ENCODE measurements around the gene PRKAG2.

PRKAG2 gene

DNA sequence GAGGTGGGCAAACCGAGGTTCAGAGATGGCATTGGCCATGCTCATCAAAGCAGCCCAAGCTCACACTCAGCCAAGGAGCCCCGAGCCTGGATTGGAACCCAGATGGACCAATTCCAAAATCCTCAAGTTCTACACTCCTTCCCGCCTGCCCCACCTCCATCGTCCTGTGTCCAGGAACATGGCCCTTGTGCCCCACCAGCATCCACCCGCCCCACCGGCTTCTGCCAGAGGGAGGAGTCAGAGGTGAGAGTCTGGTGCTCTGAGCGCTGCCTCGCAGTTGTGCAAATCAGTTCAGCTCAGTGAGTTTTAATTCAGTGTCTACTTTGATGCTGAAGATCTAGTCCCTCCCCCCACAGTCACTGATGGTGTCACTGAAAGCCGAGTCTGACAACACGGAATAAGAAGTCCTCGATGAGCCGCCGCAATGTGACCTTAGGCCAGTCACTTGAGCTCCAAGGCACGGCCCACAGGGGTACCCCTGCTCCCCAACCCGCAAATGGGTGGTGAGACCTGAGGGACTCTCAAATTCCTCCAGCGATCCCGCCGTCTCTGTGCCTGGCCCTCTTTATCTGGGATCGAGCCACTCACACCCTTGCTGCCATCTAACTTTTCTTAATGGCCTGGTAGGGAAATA lies 26.3 kb downstream of the PRKAG2 start:
- Histone ChIP-seq H3K79me2 (ENCODE audit: insufficient read depth, low read length) (no peaks in the 10 kb centered on the region), H4K20me1 (ENCODE audit: insufficient read depth, low read length) (no peaks in the 10 kb centered on the region), H3K36me3 (ENCODE audit: insufficient read depth, low read length) (no peaks in the 10 kb centered on the region), H3K27me3 (ENCODE audit: insufficient read depth, low read length) (no peaks in the 10 kb centered on the region; the same call in 1 of the 2 replicates), H2AFZ (ENCODE audit: low read length) (no peak overlapping the region), H3K27ac (ENCODE audit: low read depth, low read length, poor library complexity, severe bottlenecking) (no peak overlapping the region), H3K4me1 (ENCODE audit: insufficient read depth, low read length, severe bottlenecking) (no peaks in the 10 kb centered on the region), H3K9me2 (ENCODE audit: low read depth, low read length) (no peaks in the 10 kb centered on the region), H3K4me3 (ENCODE audit: low read depth, low read length, poor library complexity, severe bottlenecking) (no peak overlapping the region), H3K9ac (ENCODE audit: low read length) (no peak overlapping the region), H3K9me3 (ENCODE audit: low read length) (no peaks in the 10 kb centered on the region), H3K4me2 (ENCODE audit: low read length) (no peak overlapping the region), H3F3A (ENCODE audit: insufficient read depth, low read length) (no peaks in the 10 kb centered on the region)
- no peak for TF ChIP-seq EZH2 (IDR thresholded peaks at IDR 0.05; ENCODE audit: borderline replicate concordance, low read length)
- TF ChIP-seq, protein P1, sequence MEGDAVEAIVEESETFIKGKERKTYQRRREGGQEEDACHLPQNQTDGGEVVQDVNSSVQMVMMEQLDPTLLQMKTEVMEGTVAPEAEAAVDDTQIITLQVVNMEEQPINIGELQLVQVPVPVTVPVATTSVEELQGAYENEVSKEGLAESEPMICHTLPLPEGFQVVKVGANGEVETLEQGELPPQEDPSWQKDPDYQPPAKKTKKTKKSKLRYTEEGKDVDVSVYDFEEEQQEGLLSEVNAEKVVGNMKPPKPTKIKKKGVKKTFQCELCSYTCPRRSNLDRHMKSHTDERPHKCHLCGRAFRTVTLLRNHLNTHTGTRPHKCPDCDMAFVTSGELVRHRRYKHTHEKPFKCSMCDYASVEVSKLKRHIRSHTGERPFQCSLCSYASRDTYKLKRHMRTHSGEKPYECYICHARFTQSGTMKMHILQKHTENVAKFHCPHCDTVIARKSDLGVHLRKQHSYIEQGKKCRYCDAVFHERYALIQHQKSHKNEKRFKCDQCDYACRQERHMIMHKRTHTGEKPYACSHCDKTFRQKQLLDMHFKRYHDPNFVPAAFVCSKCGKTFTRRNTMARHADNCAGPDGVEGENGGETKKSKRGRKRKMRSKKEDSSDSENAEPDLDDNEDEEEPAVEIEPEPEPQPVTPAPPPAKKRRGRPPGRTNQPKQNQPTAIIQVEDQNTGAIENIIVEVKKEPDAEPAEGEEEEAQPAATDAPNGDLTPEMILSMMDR (IDR thresholded peaks at IDR 0.05; ENCODE audit: low read length), result no peak

DNA sequence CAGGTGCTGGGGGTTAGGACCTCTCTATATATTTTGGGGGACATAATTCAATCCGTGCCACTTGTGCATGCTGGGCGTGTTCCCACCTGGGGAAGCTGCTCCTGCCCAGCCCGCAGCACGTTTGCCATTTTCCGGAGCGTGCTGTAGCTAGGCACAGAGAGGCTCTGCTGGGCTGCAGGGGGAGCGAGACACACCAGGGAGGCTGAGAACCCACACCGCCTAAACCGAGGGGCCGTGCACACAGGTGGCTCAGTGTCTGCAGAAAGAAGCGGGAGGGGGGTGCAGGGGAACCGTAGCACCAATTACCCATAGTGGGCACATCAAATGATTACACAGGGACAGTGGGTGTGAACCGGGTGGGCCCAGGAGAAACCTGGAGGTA lies 27.0 kb downstream of the PRKAG2 start:
- H2AFZ ChIP-seq (ENCODE audit: low read length), result no peak overlapping the region
- H3F3A ChIP-seq (ENCODE audit: insufficient read depth, low read length), result no peaks in the 10 kb centered on the region
- no peak overlapping the region for H3K9ac ChIP-seq (ENCODE audit: low read length)
- no peaks in the 10 kb centered on the region for H3K36me3 ChIP-seq (ENCODE audit: insufficient read depth, low read length)
- TF ChIP-seq, protein P1 (IDR thresholded peaks at IDR 0.05; ENCODE audit: low read length), result no peak
- no peak for TF ChIP-seq EZH2 (IDR thresholded peaks at IDR 0.05; ENCODE audit: borderline replicate concordance, low read length)
- H3K9me3 ChIP-seq (ENCODE audit: low read length), result no peaks in the 10 kb centered on the region
- H3K27me3 ChIP-seq (ENCODE audit: insufficient read depth, low read length), result peaks cover 5% of the 10 kb centered on the region
- H3K4me2 ChIP-seq (ENCODE audit: low read length), result no peak overlapping the region
- no peaks in the 10 kb centered on the region for H3K9me2 ChIP-seq (ENCODE audit: low read depth, low read length)
- H3K27ac ChIP-seq (ENCODE audit: low read depth, low read length, poor library complexity, severe bottlenecking), result no peak overlapping the region
- H3K4me3 ChIP-seq (ENCODE audit: low read depth, low read length, poor library complexity, severe bottlenecking), result no peak overlapping the region
- no peaks in the 10 kb centered on the region for H4K20me1 ChIP-seq (ENCODE audit: insufficient read depth, low read length)
- no peaks in the 10 kb centered on the region for H3K79me2 ChIP-seq (ENCODE audit: insufficient read depth, low read length)
- no peaks in the 10 kb centered on the region for H3K4me1 ChIP-seq (ENCODE audit: insufficient read depth, low read length, severe bottlenecking)

DNA sequence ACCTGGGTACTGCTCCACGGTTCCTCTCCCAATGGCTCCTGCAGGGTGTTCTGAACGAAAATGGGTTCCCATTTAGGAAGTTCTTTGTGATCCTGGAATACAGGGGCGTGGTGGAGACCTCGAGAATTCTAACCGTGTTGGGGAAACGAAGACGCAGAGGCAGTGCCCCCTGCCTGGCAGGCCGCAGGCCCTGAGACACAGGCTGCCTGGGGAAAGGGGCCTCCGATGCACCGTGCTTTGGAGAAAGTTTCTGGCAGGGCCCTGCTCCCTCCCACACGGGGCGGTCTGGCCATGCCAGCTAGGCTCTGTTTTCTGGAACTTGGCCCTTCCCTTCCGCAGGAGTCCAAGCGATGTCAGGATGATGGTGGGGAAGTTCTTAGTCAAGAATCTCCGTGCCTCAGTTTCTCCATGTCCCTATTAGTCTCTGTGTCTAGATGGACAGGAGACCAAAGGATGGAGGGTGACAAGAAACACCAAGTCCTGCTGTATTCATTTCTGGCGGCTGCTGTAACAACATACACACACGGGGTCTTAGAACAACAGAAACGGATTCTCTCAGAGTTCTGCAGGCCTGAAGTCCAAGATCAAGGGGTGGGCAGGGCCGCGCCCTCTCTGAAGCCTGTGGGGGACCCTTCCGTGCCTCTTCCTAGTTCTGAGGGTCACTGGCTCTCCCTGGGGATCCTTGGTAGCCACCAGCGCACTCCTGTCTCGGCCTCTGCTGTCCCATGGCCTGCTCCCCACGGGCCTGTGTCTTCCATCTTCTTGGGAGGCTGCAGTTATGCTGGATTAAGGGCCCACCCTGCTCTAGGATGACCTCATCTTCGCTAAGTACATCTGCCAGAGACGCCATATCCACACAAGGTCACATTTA lies 27.7 kb downstream of the PRKAG2 start:
- Histone ChIP-seq H3K27ac (ENCODE audit: low read depth, low read length, poor library complexity, severe bottlenecking) (no peak overlapping the region), H3K9me2 (ENCODE audit: low read depth, low read length) (no peaks in the 10 kb centered on the region), H3K79me2 (ENCODE audit: insufficient read depth, low read length) (no peaks in the 10 kb centered on the region), H3K9ac (ENCODE audit: low read length) (no peak overlapping the region), H3K27me3 (ENCODE audit: insufficient read depth, low read length) (peaks cover 11% of the 10 kb centered on the region), H4K20me1 (ENCODE audit: insufficient read depth, low read length) (no peaks in the 10 kb centered on the region), H3K4me2 (ENCODE audit: low read length) (no peak overlapping the region), H3F3A (ENCODE audit: insufficient read depth, low read length) (no peaks in the 10 kb centered on the region), H2AFZ (ENCODE audit: low read length) (no peak overlapping the region), H3K9me3 (ENCODE audit: low read length) (no peaks in the 10 kb centered on the region), H3K36me3 (ENCODE audit: insufficient read depth, low read length) (no peaks in the 10 kb centered on the region), H3K4me3 (ENCODE audit: low read depth, low read length, poor library complexity, severe bottlenecking) (no peak overlapping the region), H3K4me1 (ENCODE audit: insufficient read depth, low read length, severe bottlenecking) (no peaks in the 10 kb centered on the region)
- TF ChIP-seq, protein P1 (IDR thresholded peaks at IDR 0.05; ENCODE audit: low read length), result no peak
- TF ChIP-seq EZH2 (IDR thresholded peaks at IDR 0.05; ENCODE audit: borderline replicate concordance, low read length), result no peak

Data from OCI-LY1 (cell line).